ENCODE results near the gene FER. TPM values are rescaled to one million over a fixed set of nuclear protein-coding genes. Genes with fewer than 3 reads are reported as not detected.
"Not testable (repeated sequence)": the region's sequence is repeated elsewhere in the genome, so short reads cannot be mapped to it uniquely, and the experiment has no call there.

FER gene
- total RNA-seq, 4 donors from 2014 or later, result 16.1 to 25.7 (median 19.1) TPM

- intact Hi-C loops (cut with DNase I; ENCODE audit: low total_unique reads), result no loop called here
- no peak for TF ChIP-seq POLR2A (IDR thresholded peaks at IDR 0.05)
- H3K4me3 ChIP-seq (ENCODE audit: low read depth, poor library complexity, severe bottlenecking), result no peak overlapping the region
- no peak for DNase-seq (ENCODE audit: low spot score in 2 of 2)
These were observed 150.6 kb downstream of the FER start for GRCh38 chr5:108898257-108898656.

DNA sequence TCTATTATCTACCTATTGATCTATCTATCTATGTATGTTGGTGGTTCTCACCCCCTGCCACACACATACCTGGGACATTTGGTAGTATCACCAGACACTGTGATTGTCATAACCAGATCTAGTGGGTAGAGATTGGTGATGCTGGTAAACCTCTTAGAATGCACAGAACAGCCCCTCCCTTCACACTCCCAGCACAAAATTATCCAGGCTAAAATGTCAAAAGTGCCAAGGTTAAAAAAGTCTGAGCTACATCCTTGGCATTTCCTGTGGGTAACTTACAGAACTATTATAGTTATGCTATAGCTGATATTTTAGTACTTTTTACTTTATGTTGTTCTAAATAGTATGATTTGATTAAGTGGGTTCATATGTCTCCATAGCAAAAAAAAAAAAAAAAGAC, 151.0 kb downstream of the FER start:
- TF ChIP-seq, protein P1, sequence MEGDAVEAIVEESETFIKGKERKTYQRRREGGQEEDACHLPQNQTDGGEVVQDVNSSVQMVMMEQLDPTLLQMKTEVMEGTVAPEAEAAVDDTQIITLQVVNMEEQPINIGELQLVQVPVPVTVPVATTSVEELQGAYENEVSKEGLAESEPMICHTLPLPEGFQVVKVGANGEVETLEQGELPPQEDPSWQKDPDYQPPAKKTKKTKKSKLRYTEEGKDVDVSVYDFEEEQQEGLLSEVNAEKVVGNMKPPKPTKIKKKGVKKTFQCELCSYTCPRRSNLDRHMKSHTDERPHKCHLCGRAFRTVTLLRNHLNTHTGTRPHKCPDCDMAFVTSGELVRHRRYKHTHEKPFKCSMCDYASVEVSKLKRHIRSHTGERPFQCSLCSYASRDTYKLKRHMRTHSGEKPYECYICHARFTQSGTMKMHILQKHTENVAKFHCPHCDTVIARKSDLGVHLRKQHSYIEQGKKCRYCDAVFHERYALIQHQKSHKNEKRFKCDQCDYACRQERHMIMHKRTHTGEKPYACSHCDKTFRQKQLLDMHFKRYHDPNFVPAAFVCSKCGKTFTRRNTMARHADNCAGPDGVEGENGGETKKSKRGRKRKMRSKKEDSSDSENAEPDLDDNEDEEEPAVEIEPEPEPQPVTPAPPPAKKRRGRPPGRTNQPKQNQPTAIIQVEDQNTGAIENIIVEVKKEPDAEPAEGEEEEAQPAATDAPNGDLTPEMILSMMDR (IDR thresholded peaks at IDR 0.05), result no peak
- TF ChIP-seq POLR2A (IDR thresholded peaks at IDR 0.05), result no peak
- H3K4me3 ChIP-seq (ENCODE audit: low read depth, poor library complexity, severe bottlenecking), result no peak overlapping the region
- intact Hi-C loops (cut with DNase I; ENCODE audit: low total_unique reads), result no loop called here
- DNase-seq (ENCODE audit: low spot score in 2 of 2), result no peak

DNA sequence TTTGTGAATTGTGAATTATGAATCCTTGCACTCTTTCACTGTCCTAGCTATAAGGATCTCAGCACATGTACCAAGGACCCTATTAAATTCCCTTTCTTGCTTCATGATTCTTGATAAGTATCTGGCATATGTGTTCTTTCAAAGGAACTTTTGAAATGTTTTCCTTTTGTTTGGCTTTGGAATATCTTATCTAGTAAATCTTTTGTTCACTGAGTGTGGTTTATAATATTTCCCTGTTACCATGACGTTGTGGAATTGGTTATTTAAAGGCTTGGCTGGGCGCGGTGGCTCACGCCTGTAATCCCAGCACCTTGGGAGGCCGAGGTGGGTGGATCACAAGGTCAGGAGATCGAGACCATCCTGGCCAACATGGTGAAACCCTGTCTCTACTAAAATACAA, 151.5 kb downstream of the FER start:
- H3K4me3 ChIP-seq (ENCODE audit: low read depth, poor library complexity, severe bottlenecking); DNase-seq (ENCODE audit: low spot score in 2 of 2); intact Hi-C loops (cut with DNase I; ENCODE audit: low total_unique reads): not testable (repeated sequence)
- 86 to 94% methylated on average over 6 of the region's 6 CpGs for WGBS, 2 donors

DNA sequence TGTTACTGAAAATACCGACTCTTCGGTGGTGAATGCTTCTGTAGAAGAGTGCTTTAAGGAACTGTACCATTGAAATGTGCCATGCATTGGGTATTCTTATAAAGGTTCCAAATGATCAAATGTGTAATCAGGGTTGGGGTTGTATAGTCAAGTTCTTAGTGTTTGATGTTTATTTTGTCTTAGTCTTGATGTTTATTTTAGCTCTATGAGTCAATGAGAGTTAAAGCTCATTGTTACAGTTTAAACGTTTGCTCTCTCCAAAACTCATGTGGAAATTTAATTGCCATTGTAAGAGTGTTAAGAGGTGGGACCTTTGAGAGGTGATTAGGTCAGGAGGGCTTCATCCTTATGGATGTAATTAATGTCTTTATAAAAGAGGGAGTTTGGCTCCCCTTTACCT, 153.0 kb downstream of the FER start:
- DNase-seq (ENCODE audit: low spot score in 2 of 2), result no peak
- TF ChIP-seq POLR2A (IDR thresholded peaks at IDR 0.05), result no peak
- TF ChIP-seq, protein P1 (IDR thresholded peaks at IDR 0.05), result no peak
- intact Hi-C loops (cut with DNase I; ENCODE audit: low total_unique reads), result no loop called here
- no peak overlapping the region for H3K4me3 ChIP-seq (ENCODE audit: low read depth, poor library complexity, severe bottlenecking)
- WGBS, 2 donors, result 88% methylated on average over 3 of the region's 3 CpGs

GRCh38 chr5:108905805-108906204, 158.1 kb downstream of the FER start:
- TF ChIP-seq, protein P1 (IDR thresholded peaks at IDR 0.05), result no peak
- TF ChIP-seq POLR2A (IDR thresholded peaks at IDR 0.05), result no peak
- intact Hi-C loops (cut with DNase I; ENCODE audit: low total_unique reads), result no loop called here
- no peak overlapping the region for H3K4me3 ChIP-seq (ENCODE audit: low read depth, poor library complexity, severe bottlenecking)

GRCh38 chr5:108910627-108911026, 162.9 kb downstream of the FER start:
- no peak overlapping the region for H3K4me3 ChIP-seq (ENCODE audit: low read depth, poor library complexity, severe bottlenecking)
- 96% methylated on average over 3 of the region's 3 CpGs for WGBS, 2 donors
- no peak for TF ChIP-seq POLR2A (IDR thresholded peaks at IDR 0.05)
- TF ChIP-seq, protein P1 (IDR thresholded peaks at IDR 0.05), result no peak
- DNase-seq (ENCODE audit: low spot score in 2 of 2), result no peak
- intact Hi-C loops (cut with DNase I; ENCODE audit: low total_unique reads), result no loop called here

More at GRCh38 chr5:108905805-108906204, 158.1 kb downstream of the FER start:
- DNase-seq (ENCODE audit: low spot score in 2 of 2), result no peak

DNA sequence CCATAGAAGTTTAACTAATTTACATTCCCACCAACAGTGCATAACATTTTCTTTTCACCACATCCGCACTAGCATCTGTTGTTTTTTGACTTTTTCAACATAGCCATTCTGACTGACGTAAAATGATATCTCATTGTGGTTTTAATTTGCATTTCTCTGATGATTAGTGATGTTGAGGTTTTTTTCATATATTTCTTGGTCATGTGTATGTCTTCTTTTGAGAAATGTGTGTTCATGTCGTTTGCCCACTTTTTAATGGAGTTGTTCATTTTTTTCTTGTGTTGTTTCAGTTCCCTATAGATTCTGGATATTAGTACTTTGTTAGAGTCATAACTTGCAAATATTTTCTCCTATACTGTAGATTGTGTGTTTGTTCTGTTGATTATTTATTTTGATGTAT, 163.4 kb downstream of the FER start:
- WGBS, 2 donors, result 93 to 96% methylated on average over 3 of the region's 3 CpGs
- intact Hi-C loops (cut with DNase I; ENCODE audit: low total_unique reads), result no loop called here
- H3K4me3 ChIP-seq (ENCODE audit: low read depth, poor library complexity, severe bottlenecking), result no peak overlapping the region
- TF ChIP-seq, protein P1 (IDR thresholded peaks at IDR 0.05), result no peak
- TF ChIP-seq POLR2A (IDR thresholded peaks at IDR 0.05), result no peak
- DNase-seq (ENCODE audit: low spot score in 2 of 2), result no peak
